NB4 (cell line): ENCODE results near the gene RAB20.

Experiments used
- TF ChIP-seq, protein P1 (sequence below): IDR thresholded peaks from one replicate; pipeline ENCODE4 v1.5.1; 2012; ENCODE audit warnings: low read depth, low read length
- TF ChIP-seq, protein P2 (sequence below): IDR thresholded peaks from 2 replicates; pipeline ENCODE4 v1.6.1; 2011; ENCODE audit warnings: low read depth, low read length

DNA sequence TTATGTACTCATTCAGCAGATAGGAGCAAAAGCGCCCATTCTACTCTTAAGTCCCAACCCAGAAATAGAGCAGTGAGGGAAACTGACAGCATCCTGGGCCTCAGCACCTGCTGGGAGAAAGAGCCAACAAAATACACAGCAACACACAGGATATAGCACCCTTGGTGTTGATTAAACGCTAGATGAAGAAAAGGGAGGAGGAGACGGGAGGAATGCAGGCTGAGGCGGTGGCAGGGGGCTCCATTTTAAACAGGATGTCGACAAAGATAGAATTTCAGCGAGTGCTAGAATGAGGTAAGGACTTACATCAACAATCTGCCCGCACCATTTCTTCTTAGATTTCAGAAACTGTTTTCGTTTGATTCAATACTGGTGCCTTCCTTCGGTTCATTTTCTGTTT, 4.6 kb upstream of the RAB20 start:
- TF ChIP-seq, protein P1, sequence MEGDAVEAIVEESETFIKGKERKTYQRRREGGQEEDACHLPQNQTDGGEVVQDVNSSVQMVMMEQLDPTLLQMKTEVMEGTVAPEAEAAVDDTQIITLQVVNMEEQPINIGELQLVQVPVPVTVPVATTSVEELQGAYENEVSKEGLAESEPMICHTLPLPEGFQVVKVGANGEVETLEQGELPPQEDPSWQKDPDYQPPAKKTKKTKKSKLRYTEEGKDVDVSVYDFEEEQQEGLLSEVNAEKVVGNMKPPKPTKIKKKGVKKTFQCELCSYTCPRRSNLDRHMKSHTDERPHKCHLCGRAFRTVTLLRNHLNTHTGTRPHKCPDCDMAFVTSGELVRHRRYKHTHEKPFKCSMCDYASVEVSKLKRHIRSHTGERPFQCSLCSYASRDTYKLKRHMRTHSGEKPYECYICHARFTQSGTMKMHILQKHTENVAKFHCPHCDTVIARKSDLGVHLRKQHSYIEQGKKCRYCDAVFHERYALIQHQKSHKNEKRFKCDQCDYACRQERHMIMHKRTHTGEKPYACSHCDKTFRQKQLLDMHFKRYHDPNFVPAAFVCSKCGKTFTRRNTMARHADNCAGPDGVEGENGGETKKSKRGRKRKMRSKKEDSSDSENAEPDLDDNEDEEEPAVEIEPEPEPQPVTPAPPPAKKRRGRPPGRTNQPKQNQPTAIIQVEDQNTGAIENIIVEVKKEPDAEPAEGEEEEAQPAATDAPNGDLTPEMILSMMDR = no peak
- TF ChIP-seq, protein P2, sequence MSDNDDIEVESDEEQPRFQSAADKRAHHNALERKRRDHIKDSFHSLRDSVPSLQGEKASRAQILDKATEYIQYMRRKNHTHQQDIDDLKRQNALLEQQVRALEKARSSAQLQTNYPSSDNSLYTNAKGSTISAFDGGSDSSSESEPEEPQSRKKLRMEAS = no peak
